Dermis microvascular lymphatic vessel endothelial cell (primary cell): Measurements from ENCODE around the gene CTNND1. TPM values are rescaled to one million over a fixed set of nuclear protein-coding genes. Genes with fewer than 3 reads are reported as not detected.
"Not testable (repeated sequence)": the region's sequence is repeated elsewhere in the genome, so short reads cannot be mapped to it uniquely, and the experiment has no call there.

Source experiments
- DNase-seq, 2 donors: peaks; one replicate each; pipeline versions ENCODE4 v3.0.0 to v3.0.0-alpha.2; 2010; ENCODE audit warnings: low read depth in 2 of 2
- total RNA-seq: library from RNA; depleted of rRNA; stranded (reverse); fragments of >200 nt; gene quantifications from 2 replicates; pipeline ENCODE4 v1.2.1, GENCODE V29; 2014

The CTNND1 gene
- total RNA-seq, 1 donor from 2014 or later, result 206 TPM

GRCh38 chr11:57791321-57792059, 29.9 kb downstream of the CTNND1 start:
- DNase-seq, result no peak

- peak in 1 of 2 donors; percentile 49 for DNase-seq
These were observed 30.5 kb downstream of the CTNND1 start for GRCh38 chr11:57792060-57792541.

- peak in 1 of 2 donors; percentile 66 for DNase-seq
These were observed 31.3 kb downstream of the CTNND1 start for GRCh38 chr11:57792870-57793269.

- DNase-seq, result no peak
These were observed 31.9 kb downstream of the CTNND1 start for GRCh38 chr11:57793351-57794115.

DNA sequence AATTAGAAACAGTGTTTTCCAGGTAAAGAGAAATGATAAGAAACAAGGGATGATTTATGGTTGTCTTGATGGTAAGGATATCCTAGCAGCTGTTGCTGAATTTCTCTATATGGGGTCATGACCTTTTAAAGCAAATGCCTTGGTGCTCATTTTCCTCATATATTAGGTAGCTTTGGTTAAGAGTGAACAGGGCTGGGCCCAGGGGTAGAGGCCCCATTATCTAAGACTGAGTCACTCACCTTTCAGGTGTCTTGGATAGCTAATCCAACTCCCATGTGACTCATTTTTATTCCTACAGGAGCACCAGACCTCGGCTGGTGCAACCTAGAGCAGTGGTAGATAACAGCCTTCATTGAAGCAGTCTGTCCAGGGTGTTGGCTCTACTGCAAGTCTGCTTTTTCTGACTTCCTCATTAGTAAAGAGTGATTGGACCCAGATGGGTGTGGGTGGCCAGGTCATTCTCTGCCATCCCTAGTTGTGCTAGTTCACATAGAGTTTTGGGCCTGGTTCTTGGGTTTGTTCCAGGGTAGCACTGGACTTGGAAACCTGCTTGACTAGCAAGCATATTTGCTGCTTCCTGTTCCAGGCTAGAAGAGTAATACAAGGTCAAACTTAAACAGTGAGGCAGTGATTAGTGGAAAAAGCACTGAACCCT, 37.4 kb downstream of the CTNND1 start:
- peak in 1 of 2 donors; percentile 49 for DNase-seq

- DNase-seq, result peak; percentile 82 to 87
These were observed 39.0 kb downstream of the CTNND1 start for GRCh38 chr11:57800444-57801182.

- peak in 1 of 2 donors; percentile 66 for DNase-seq
These were observed 39.5 kb downstream of the CTNND1 start for GRCh38 chr11:57801183-57801485.

DNA sequence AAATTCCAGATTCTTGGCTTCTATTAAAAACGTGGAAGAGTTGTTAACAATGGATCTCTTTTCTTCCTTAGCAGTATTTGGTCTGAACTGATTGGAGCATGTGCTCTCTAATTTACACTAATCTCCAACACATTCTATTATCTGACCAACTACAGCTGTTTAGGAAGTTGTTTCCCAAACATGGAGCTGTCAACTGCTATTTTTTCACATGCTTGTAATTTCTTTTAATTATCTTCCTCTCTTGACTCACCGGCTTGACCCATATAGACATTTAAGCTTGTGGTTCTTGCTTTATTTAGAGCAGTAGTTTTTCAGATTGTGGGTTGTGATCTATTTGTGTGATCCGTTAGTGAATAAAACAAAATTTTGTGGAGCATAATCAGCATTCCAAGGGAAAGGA, 40.8 kb downstream of the CTNND1 start:
- DNase-seq, result no peak

DNA sequence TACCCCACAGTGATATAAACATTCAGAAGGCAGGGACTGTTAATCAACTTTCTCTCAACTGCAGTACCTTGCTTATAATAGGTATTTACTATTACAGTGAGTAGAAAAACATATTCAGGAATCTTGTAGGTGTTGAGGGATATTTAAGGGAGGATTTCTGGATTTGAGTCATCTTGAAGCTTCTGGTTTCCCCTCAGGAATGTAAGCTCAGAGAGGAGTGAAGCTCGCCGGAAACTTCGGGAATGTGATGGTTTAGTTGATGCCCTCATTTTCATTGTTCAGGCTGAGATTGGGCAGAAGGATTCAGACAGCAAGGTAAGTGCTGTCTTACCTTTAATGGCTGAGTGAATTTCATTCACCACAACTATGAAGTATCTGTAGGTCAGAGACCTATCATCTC, 42.9 kb downstream of the CTNND1 start:
- DNase-seq, result no peak

- DNase-seq, result no peak
These were observed 44.2 kb downstream of the CTNND1 start for GRCh38 chr11:57805780-57806179.

- no peak for DNase-seq
These were observed 51.0 kb downstream of the CTNND1 start for GRCh38 chr11:57812634-57813033.

DNA sequence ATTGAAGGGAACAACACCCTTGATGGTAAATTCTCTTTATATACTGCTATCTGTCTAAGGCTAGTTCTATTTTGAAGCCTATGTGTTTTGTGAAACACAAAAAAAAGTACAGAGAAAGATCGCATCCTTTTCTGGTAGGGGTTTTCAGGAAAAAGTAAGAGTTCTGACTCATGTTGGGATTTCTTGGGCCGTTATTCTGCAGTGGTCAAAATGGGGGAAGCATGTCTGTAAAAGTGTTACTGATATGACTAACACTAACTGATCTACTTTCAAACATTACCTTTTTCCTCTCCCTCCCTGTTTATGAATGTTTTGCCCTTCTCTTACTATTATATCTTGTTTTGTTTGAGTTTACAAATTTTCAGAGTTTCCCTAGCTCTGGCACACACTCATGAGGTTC, 53.9 kb downstream of the CTNND1 start:
- DNase-seq, result no peak

GRCh38 chr11:57815877-57816276, 54.3 kb downstream of the CTNND1 start:
- no peak for DNase-seq

DNA sequence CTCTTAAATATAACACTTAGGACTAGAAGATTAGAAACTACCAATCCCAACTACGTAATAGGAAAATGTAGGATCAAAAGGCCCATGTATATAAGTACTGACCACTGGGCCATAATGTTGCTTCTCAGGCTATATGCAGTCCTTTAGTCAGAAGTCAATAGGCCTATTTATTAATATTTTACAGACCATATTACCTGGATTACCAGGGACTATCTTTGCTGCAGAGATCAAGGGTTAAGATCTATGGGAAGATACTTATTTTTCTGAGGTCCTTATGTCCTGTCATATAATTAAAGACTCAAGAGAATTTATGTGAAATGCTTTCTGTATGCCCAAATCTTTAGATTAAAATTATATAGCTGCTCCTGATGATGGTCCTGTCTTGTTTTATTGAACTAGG, 57.2 kb downstream of the CTNND1 start:
- DNase-seq, result no peak

DNA sequence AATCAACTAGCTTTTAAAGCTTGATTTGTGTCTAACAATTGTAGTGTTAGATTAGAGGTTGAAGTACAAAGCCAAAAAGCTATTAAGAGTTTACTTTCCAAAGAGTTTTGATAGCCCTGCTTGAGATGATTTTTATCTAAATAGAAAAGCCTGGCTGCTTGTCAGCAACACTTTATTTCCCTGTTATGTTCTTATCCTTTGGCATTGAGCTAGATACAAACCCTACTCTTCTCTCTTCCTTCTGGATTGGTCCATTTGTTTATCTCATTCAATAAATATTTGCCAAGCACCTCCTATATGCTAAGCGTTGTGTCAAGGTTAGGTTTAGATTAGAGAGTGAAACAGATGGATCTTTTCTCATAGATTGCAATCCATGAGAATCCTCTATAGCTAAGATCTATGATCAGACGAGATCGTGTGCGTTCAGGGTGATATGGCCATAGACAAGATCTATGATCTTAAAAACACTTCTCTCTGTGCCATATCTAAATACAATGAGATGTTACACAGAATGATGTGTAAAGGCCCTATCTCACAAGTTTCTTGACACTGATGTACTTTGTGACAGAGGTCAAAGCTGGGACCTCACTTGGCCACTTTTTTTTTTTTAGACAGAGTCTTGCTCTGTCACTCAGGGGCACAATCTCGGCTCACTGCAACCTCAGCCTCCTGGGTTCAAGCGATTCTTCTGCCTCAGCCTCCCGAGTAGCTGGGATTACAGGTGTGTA, 57.8 kb downstream of the CTNND1 start:
- no peak for DNase-seq

GRCh38 chr11:57823859-57824258, 62.3 kb downstream of the CTNND1 start:
- no peak for DNase-seq

DNA sequence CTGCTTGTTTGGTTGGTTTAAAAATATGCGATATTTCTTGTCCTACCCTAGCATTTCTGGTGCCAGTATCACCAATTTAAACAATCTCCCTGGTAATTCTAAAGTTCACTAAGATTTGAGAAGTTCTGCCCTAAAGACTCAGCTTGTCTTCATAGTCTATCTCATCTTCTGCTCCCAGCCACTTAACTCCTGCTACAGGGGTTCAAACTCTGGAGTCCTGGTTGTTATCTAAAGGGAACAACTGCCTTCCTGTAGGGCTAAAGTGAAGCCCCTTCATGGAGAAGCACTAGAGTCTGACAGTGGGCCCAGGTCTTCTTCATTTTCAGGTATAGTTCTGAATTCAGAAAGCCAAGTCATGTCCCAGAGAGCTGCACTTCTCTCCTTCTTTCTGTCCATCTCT, 73.2 kb downstream of the CTNND1 start:
- DNase-seq, result no peak

GRCh38 chr11:57838609-57839008, 77.0 kb downstream of the CTNND1 start:
- not testable (repeated sequence) for DNase-seq

DNA sequence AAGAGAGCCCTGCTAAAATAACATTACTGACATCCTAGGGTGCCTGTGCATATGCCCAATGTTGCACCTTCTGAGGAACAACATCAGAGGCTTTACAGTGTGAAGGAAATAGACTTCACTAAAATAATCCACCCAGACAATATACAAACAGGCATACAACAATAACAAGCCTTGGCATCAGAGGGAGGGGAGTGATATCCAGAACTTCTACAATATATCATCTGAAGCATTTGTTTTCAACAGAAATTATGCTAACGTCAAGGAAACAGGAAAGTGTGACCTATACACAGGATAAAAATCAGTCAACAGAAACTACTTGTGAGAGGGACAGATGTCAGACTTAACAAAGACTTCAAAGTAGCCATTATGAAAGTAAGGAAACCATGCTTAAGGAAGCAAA, 81.3 kb downstream of the CTNND1 start:
- DNase-seq, result peak in 1 of 2 donors; percentile 36

- no peak for DNase-seq
These were observed 106.4 kb downstream of the CTNND1 start for GRCh38 chr11:57867966-57868365.

- no peak for DNase-seq
These were observed 106.9 kb downstream of the CTNND1 start for GRCh38 chr11:57868491-57868890.
